ENCODE data around the gene TOR1A. TPM values are rescaled to one million over a fixed set of nuclear protein-coding genes. Genes with fewer than 3 reads are reported as not detected.

TOR1A gene
- total and polyA plus RNA-seq, 7 experiments from 2014 or later = 13.8 to 68.2 (median 35.0) TPM

DNA sequence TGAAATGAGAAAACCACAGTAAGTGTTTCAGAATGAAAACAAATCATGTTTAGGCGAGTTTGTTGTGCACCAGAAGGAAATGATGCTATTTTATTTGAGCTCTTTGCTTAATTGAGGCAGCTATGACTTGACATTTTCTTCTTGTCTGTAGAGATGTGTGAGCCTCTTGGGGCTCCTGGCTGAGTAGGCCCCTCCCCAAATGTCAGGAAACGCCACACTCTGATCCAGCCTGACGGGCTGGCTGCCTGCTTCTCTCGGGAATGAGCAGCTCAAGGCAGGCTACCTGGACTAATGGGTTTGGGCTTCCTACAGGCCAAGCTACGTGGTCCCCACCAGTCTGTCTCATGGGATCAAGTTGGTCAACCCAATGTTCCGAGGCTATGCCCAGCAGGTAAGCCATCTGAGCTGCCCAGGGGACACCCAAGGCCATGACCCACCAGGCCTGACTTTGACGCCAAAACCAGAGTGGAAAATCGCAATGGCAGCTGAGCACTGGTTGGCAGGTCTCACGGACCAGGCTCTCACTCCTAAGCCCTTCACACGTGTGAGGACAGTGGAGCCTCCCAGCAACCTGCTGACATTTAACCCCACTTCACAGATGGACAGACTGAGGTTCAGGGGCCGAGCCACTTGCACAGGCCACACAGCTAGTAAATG is 41.2 kb upstream of the TOR1A start:
- peaks cover 73 to 89% of the 10 kb centered on the region in 2 donors for H3K4me1 ChIP-seq (ENCODE audit: control insufficient read depth in 2 of 2, insufficient read depth in 2 of 2, low read length in 2 of 2)
- ChIA-PET CTCF (interaction anchor here (0.7 to 1.5 kb wide), 3 partner anchors 18 to 1391 kb away, joined by 3 to 8 read pairs (median 3); no protein-coding TSS in a partner anchor), POLR2A (interaction anchor here (0.9 to 14.7 kb wide), 3 partner anchors 22 to 31 kb away, joined by 3 to 202 read pairs (median 162); partner anchors contain the start of genes C9orf78 and USP20)
- no peaks in the 10 kb centered on the region for H3K9me3 ChIP-seq (ENCODE audit: control insufficient read depth in 2 of 3, low read length in 3 of 3)
- H3K27ac ChIP-seq (ENCODE audit: low read depth, low read length) = peak overlapping the region; percentile 87
- Mint-ChIP-seq H3K4me1 (peaks cover 45 to 88% (median 80%) of the 10 kb centered on the region in 7 donors), H3K36me3 (peaks cover 15 to 47% (median 27%) of the 10 kb centered on the region in 5 donors), H3K9me3 (peaks cover 0 to 1% (median 0%) of the 10 kb centered on the region in 11 donors), H3K27me3 (no peaks in the 10 kb centered on the region), H3K4me3 (peak overlapping the region in 9 of 10 donors; percentile 12 to 86 (median 50)), H3K27ac (peak overlapping the region; percentile 72 to 97 (median 88))
- ATAC-seq (no peak), DNase-seq (no peak)
- H3K27me3 ChIP-seq (ENCODE audit: control insufficient read depth in 2 of 2, insufficient read depth in 2 of 2, low read length in 2 of 2) = no peaks in the 10 kb centered on the region
- H3K36me3 ChIP-seq (ENCODE audit: control insufficient read depth in 2 of 3, insufficient read depth in 3 of 3, low read length in 3 of 3) = peaks cover 5 to 28% (median 23%) of the 10 kb centered on the region in 3 experiments
- intact Hi-C loops (cut with micrococcal nuclease) = loop anchor here (5.0 to 10.0 kb wide), 2 partner anchors 238 to 240 kb away; partner anchors contain the start of genes NTMT1 (in 2 of the 2) and C9orf50 (in 1 of the 2)
- H3K4me3 ChIP-seq (ENCODE audit: low read length) = no peak overlapping the region

DNA sequence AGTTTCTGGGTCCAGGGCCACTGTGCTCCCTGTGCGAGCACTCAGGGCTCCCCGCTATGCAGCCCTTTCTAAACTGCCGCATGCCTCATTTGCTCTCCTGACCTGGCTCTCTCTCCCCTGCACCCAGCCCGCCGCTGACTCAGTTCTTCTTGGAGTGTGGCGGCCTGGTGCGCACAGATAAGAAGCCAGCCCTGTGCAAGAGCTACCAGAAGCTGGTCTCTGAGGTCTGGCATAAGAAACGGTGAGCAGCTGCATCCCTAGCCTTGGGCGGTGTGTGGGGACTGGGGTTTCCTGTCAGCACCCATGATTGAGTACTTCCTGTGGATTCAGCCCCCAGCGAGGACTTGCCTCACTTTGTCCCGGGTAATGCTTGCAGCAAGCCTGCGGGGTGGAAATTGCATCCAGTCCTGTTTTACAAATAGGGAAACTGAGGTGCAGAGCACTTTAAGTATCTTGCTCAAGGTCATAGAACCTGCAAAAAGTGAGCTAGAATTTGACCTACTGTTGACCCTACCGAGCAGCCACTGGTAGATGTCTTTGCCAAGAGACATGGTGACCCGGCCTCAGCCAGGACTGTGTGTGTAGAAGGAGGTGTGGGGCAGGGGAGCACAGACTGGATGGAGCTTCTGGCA is 39.2 kb upstream of the TOR1A start:
- ATAC-seq (peak; percentile 64), DNase-seq (peak in 8 of 9 donors; percentile 45 to 72 (median 53))
- peaks cover 15 to 47% (median 30%) of the 10 kb centered on the region in 5 donors for H3K36me3 Mint-ChIP-seq
- intact Hi-C loops (cut with micrococcal nuclease) = loop anchor here (1.0 to 10.0 kb wide), 4 partner anchors 9 to 238 kb away; partner anchors contain the start of genes C9orf50 (in 1 of the 2), C9orf78 (in 1 of the 2), NTMT1 (in 1 of the 2) and USP20 (in 1 of the 2)
- H3K4me3 Mint-ChIP-seq = peak overlapping the region; percentile 22 to 79 (median 71)
- H3K9me3 Mint-ChIP-seq = peaks cover 0 to 1% (median 0%) of the 10 kb centered on the region in 11 donors
- no peaks in the 10 kb centered on the region for H3K9me3 ChIP-seq (ENCODE audit: control insufficient read depth in 2 of 3, low read length in 3 of 3)
- H3K4me3 ChIP-seq (ENCODE audit: low read length) = peak overlapping the region; percentile 30
- ChIA-PET CTCF (interaction anchor here (0.7 to 1.4 kb wide), 3 partner anchors 22 to 26 kb away, joined by 3 to 6 read pairs (median 4); no protein-coding TSS in a partner anchor), POLR2A (interaction anchor here (0.7 to 14.7 kb wide), 7 partner anchors 18 to 386 kb away, joined by 3 to 202 read pairs (median 5); partner anchors contain the start of genes C9orf78 and USP20)
- peaks cover 56 to 78% of the 10 kb centered on the region in 2 donors for H3K4me1 ChIP-seq (ENCODE audit: control insufficient read depth in 2 of 2, insufficient read depth in 2 of 2, low read length in 2 of 2)
- peaks cover 10 to 32% (median 31%) of the 10 kb centered on the region in 3 experiments for H3K36me3 ChIP-seq (ENCODE audit: control insufficient read depth in 2 of 3, insufficient read depth in 3 of 3, low read length in 3 of 3)
- H3K27me3 Mint-ChIP-seq = no peaks in the 10 kb centered on the region
- no peaks in the 10 kb centered on the region for H3K27me3 ChIP-seq (ENCODE audit: control insufficient read depth in 2 of 2, insufficient read depth in 2 of 2, low read length in 2 of 2)
- H3K27ac ChIP-seq (ENCODE audit: low read depth, low read length) = peak overlapping the region; percentile 60
- peaks cover 40 to 72% (median 63%) of the 10 kb centered on the region in 7 donors for H3K4me1 Mint-ChIP-seq
- H3K27ac Mint-ChIP-seq = peak overlapping the region; percentile 84 to 97 (median 93)

DNA sequence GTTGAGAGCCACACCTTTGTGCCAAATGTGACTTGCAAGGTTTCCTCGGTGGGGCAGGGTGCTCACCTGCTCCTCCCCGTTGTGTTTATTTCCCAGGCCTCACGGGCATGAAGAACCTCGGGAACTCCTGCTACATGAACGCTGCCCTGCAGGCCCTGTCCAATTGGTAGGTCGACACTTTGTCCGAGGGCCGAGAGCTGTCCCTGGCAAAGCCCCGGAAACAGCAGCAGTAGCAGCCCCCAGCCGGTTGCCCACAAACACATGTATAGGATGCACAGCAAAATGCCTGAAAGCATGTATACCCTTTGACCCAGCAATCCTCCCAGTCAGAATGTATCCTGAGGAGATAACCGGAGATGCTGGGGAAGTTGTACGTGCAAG is 37.5 kb upstream of the TOR1A start:
- Histone ChIP-seq H3K36me3 (ENCODE audit: control insufficient read depth in 2 of 3, insufficient read depth in 3 of 3, low read length in 3 of 3) (peaks cover 15 to 48% (median 44%) of the 10 kb centered on the region in 3 experiments), H3K27me3 (ENCODE audit: control insufficient read depth in 2 of 2, insufficient read depth in 2 of 2, low read length in 2 of 2) (no peaks in the 10 kb centered on the region), H3K4me1 (ENCODE audit: control insufficient read depth in 2 of 2, insufficient read depth in 2 of 2, low read length in 2 of 2) (peaks cover 39 to 67% of the 10 kb centered on the region in 2 donors), H3K9me3 (ENCODE audit: control insufficient read depth in 2 of 3, low read length in 3 of 3) (no peaks in the 10 kb centered on the region), H3K27ac (ENCODE audit: low read depth, low read length) (peak overlapping the region; percentile 50), H3K4me3 (ENCODE audit: low read length) (no peak overlapping the region)
- intact Hi-C loops (cut with micrococcal nuclease) = loop anchor here in 1 of 2 donors (10.0 kb wide), 1 partner anchor 237 kb away; the partner anchor contains the start of genes C9orf50 and NTMT1
- Mint-ChIP-seq H3K4me3 (peak overlapping the region in 8 of 10 donors; percentile 29 to 78 (median 41)), H3K9me3 (no peaks in the 10 kb centered on the region), H3K4me1 (peaks cover 32 to 65% (median 55%) of the 10 kb centered on the region in 7 donors), H3K36me3 (peaks cover 15 to 50% (median 26%) of the 10 kb centered on the region in 5 donors), H3K27me3 (no peaks in the 10 kb centered on the region), H3K27ac (peak overlapping the region; percentile 69 to 95 (median 87))
- POLR2A ChIA-PET = interaction anchor here (1.8 to 14.7 kb wide), 3 partner anchors 10 to 28 kb away, joined by 11 to 202 read pairs (median 162); partner anchors contain the start of genes C9orf78 and USP20
- CTCF ChIA-PET = interaction anchor here (0.5 kb wide), 1 partner anchor 77 kb away, joined by 3 read pairs; no protein-coding TSS in a partner anchor
- DNase-seq (no peak), ATAC-seq (no peak)

DNA sequence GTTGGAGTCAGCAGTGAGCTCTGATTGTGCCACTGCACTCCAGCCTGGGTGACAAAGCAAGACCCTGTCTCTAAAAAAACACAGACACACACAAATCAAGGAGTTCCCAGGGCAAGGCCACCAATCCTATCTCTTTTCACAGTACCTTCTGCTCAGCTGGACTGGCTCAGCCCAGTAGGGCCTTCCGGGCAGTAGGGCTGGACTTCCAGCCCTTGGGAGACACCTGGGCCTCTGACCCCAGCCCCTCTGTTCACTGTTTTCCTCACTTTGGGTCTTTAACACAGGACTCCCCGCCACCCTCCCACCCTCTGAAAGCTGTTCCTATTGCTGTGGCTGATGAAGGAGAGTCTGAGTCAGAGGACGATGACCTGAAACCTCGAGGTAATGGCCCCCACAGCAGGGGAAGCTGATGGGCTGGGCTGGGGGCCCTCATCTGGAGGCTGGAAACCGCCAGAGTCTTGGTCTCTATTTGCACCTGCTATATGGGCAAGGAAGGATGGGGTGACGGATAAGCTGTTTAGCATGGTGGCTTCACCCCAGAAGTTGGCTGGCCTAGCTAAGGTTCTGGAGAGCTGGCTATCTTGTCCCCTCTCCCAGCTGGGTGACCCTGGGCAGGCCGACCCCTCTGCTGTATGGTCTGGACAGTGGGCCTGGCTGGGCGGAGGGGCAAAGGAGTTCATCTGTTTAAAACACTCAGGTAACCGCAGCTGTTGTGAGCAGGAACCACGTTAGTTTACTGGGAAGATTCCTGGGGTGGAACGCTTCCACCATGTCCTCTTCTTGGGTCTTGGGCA is 36.9 kb upstream of the TOR1A start:
- Mint-ChIP-seq H3K27ac (peak overlapping the region; percentile 71 to 95 (median 86)), H3K4me1 (peaks cover 27 to 63% (median 55%) of the 10 kb centered on the region in 7 donors), H3K27me3 (no peaks in the 10 kb centered on the region), H3K36me3 (peaks cover 15 to 48% (median 26%) of the 10 kb centered on the region in 5 donors), H3K4me3 (peak overlapping the region in 3 of 10 donors; percentile 20 to 53 (median 50)), H3K9me3 (no peaks in the 10 kb centered on the region)
- Histone ChIP-seq H3K36me3 (ENCODE audit: control insufficient read depth in 2 of 3, insufficient read depth in 3 of 3, low read length in 3 of 3) (peaks cover 15 to 54% (median 49%) of the 10 kb centered on the region in 3 experiments), H3K27ac (ENCODE audit: low read depth, low read length) (peak overlapping the region; percentile 50), H3K4me3 (ENCODE audit: low read length) (no peak overlapping the region), H3K27me3 (ENCODE audit: control insufficient read depth in 2 of 2, insufficient read depth in 2 of 2, low read length in 2 of 2) (no peaks in the 10 kb centered on the region), H3K9me3 (ENCODE audit: control insufficient read depth in 2 of 3, low read length in 3 of 3) (no peaks in the 10 kb centered on the region), H3K4me1 (ENCODE audit: control insufficient read depth in 2 of 2, insufficient read depth in 2 of 2, low read length in 2 of 2) (peaks cover 37 to 61% of the 10 kb centered on the region in 2 donors)
- DNase-seq (no peak), ATAC-seq (no peak)
- ChIA-PET CTCF (no interaction called here), POLR2A (interaction anchor here (0.5 to 14.7 kb wide), 6 partner anchors 8 to 104 kb away, joined by 3 to 202 read pairs (median 8); partner anchors contain the start of genes C9orf78 and USP20)
- intact Hi-C loops (cut with micrococcal nuclease) = loop anchor here in 1 of 2 donors (10.0 kb wide), 1 partner anchor 236 kb away; the partner anchor contains the start of genes C9orf50 and NTMT1

DNA sequence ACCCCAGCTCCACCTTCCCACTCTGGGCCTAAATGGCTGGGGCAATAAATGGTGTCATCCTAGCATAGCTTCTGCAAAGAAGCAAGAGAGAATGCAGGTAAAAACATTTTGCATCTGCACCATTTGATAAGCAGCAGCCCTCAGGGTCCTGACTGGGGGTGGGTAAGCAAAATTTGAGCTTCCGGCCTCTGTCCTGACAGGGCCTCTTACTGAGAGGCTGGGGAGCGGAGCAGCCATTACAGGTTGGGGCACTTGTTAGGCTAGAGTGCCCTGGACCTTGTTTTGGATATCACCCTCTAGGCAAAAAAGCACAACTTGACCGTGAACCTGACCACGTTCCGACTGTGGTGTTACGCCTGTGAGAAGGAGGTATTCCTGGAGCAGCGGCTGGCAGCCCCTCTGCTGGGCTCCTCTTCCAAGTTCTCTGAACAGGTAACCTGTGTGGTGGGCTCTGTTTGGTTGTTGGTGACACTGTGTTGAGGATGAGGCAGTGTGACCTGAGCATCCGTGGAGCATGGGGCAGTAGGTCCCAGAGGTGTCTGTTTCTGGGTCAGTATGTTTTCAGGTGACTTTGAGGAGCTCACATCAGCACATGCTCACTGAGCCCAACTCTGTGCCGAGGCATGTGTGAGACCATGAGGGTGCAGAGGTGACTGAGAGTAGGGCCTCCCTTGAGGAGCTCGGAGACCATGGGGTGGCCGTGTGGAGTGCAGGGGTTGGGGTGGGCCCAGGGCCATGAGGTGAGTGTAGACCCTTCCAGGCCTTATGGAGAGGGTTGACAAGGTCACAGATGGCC is 34.4 kb upstream of the TOR1A start:
- Histone ChIP-seq H3K27me3 (ENCODE audit: control insufficient read depth in 2 of 2, insufficient read depth in 2 of 2, low read length in 2 of 2) (no peaks in the 10 kb centered on the region), H3K27ac (ENCODE audit: low read depth, low read length) (peak overlapping the region; percentile 32), H3K4me1 (ENCODE audit: control insufficient read depth in 2 of 2, insufficient read depth in 2 of 2, low read length in 2 of 2) (peaks cover 39 to 62% of the 10 kb centered on the region in 2 donors), H3K9me3 (ENCODE audit: control insufficient read depth in 2 of 3, low read length in 3 of 3) (no peaks in the 10 kb centered on the region), H3K4me3 (ENCODE audit: low read length) (no peak overlapping the region), H3K36me3 (ENCODE audit: control insufficient read depth in 2 of 3, insufficient read depth in 3 of 3, low read length in 3 of 3) (peaks cover 20 to 61% (median 46%) of the 10 kb centered on the region in 3 experiments)
- intact Hi-C loops (cut with micrococcal nuclease) = no loop called here
- POLR2A ChIA-PET = interaction anchor here (14.7 kb wide), 1 partner anchor 25 kb away, joined by 162 read pairs; the partner anchor contains the start of genes C9orf78 and USP20
- ATAC-seq = no peak
- Mint-ChIP-seq H3K36me3 (peaks cover 7 to 55% (median 37%) of the 10 kb centered on the region in 5 donors), H3K27me3 (no peaks in the 10 kb centered on the region), H3K9me3 (no peaks in the 10 kb centered on the region), H3K27ac (peak overlapping the region in 8 of 9 donors; percentile 38 to 81 (median 64)), H3K4me3 (no peak overlapping the region), H3K4me1 (peaks cover 30 to 68% (median 57%) of the 10 kb centered on the region in 7 donors)
- CTCF ChIA-PET = no interaction called here
- no peak for DNase-seq
